Measurements from ENCODE around the gene CASZ1. TPM values are rescaled to one million over a fixed set of nuclear protein-coding genes. Genes with fewer than 3 reads are reported as not detected.

The CASZ1 gene
- total and polyA plus RNA-seq, 2 experiments from 2014 or later = 3.6 to 6.9 TPM

- Histone ChIP-seq H3K9me2 (replicated peaks; ENCODE audit: insufficient read depth) (no peaks in the 10 kb centered on the region), H3K36me3 (replicated peaks; ENCODE audit: insufficient read depth, low read depth) (no peaks in the 10 kb centered on the region), H2AFZ (no peak overlapping the region), H3K27ac (no peak overlapping the region), H3K79me2 (peaks cover 13% of the 10 kb centered on the region), H3K9me3 (ENCODE audit: low read depth) (no peaks in the 10 kb centered on the region), H3K27me3 (no peaks in the 10 kb centered on the region), H3K4me3 (no peak overlapping the region), H4K20me1 (ENCODE audit: insufficient read depth, poor library complexity, severe bottlenecking) (no peaks in the 10 kb centered on the region), H3K4me2 (no peak overlapping the region), H3K4me1 (ENCODE audit: insufficient read depth) (peaks cover 49% of the 10 kb centered on the region)
- DNase-seq (ENCODE audit: low spot score) = no peak
- no peak for TF ChIP-seq EZH2 (IDR thresholded peaks at IDR 0.05; ENCODE audit: borderline replicate concordance)
- TF ChIP-seq CTCF (IDR thresholded peaks at IDR 0.05; ENCODE audit: poor library complexity) = no peak
- TF ChIP-seq EZH2phosphoT487 (IDR thresholded peaks at IDR 0.05; ENCODE audit: low read depth, severe bottlenecking, unreplicated experiment) = no peak
- 90% methylated on average over 11 of the region's 12 CpGs for WGBS (ENCODE audit: low lambda C conversion rate, missing lambda C conversion rate)
Measured at GRCh38 chr1:10669570-10669969, 126.9 kb downstream of the CASZ1 start.

- WGBS (ENCODE audit: low lambda C conversion rate, missing lambda C conversion rate) = 63% methylated on average over 31 of the region's 40 CpGs
- Histone ChIP-seq H3K9me3 (ENCODE audit: low read depth) (no peaks in the 10 kb centered on the region), H3K4me3 (no peak overlapping the region), H3K4me2 (peak overlapping the region; percentile 27), H3K9me2 (replicated peaks; ENCODE audit: insufficient read depth) (no peaks in the 10 kb centered on the region), H3K36me3 (replicated peaks; ENCODE audit: insufficient read depth, low read depth) (no peaks in the 10 kb centered on the region), H3K4me1 (ENCODE audit: insufficient read depth) (peaks cover 45% of the 10 kb centered on the region), H3K27ac (no peak overlapping the region), H3K79me2 (peaks cover 4% of the 10 kb centered on the region), H3K27me3 (no peaks in the 10 kb centered on the region), H4K20me1 (ENCODE audit: insufficient read depth, poor library complexity, severe bottlenecking) (no peaks in the 10 kb centered on the region), H2AFZ (no peak overlapping the region)
- peak; percentile 31 for DNase-seq (ENCODE audit: low spot score)
- TF ChIP-seq CTCF (IDR thresholded peaks at IDR 0.05; ENCODE audit: poor library complexity) (no peak), EZH2phosphoT487 (IDR thresholded peaks at IDR 0.05; ENCODE audit: low read depth, severe bottlenecking, unreplicated experiment) (no peak), EZH2 (IDR thresholded peaks at IDR 0.05; ENCODE audit: borderline replicate concordance) (no peak)
Measured at GRCh38 chr1:10667861-10668761, 128.3 kb downstream of the CASZ1 start.

GRCh38 chr1:10665930-10666850 lies 130.3 kb downstream of the CASZ1 start:
- H3K4me3 ChIP-seq = no peak overlapping the region
- no peaks in the 10 kb centered on the region for H3K9me3 ChIP-seq (ENCODE audit: low read depth)
- H3K27ac ChIP-seq = no peak overlapping the region
- DNase-seq (ENCODE audit: low spot score) = no peak
- H3K4me1 ChIP-seq (ENCODE audit: insufficient read depth) = peaks cover 28% of the 10 kb centered on the region
- TF ChIP-seq EZH2 (IDR thresholded peaks at IDR 0.05; ENCODE audit: borderline replicate concordance) = no peak
- TF ChIP-seq CTCF (IDR thresholded peaks at IDR 0.05; ENCODE audit: poor library complexity) = no peak
- TF ChIP-seq EZH2phosphoT487 (IDR thresholded peaks at IDR 0.05; ENCODE audit: low read depth, severe bottlenecking, unreplicated experiment) = no peak
- no peaks in the 10 kb centered on the region for H3K27me3 ChIP-seq
- no peaks in the 10 kb centered on the region for H4K20me1 ChIP-seq (ENCODE audit: insufficient read depth, poor library complexity, severe bottlenecking)
- no peaks in the 10 kb centered on the region for H3K79me2 ChIP-seq
- 95% methylated on average over 33 of the region's 36 CpGs for WGBS (ENCODE audit: low lambda C conversion rate, missing lambda C conversion rate)
- H2AFZ ChIP-seq = no peak overlapping the region
- H3K4me2 ChIP-seq = no peak overlapping the region
- H3K36me3 ChIP-seq (replicated peaks; ENCODE audit: insufficient read depth, low read depth) = no peaks in the 10 kb centered on the region
- H3K9me2 ChIP-seq (replicated peaks; ENCODE audit: insufficient read depth) = no peaks in the 10 kb centered on the region

All from hepatocyte (in vitro differentiated cells).